ENCODE data around the gene PRUNE1.

The PRUNE1 gene

GRCh38 chr1:150976879-150977694 lies 31.2 kb upstream of the PRUNE1 start:
- DNase-seq (ENCODE audit: low read depth, low spot score), result peak; percentile 64

- DNase-seq (ENCODE audit: low read depth, low spot score), result peak; percentile 94
These were observed 28.9 kb upstream of the PRUNE1 start for GRCh38 chr1:150979092-150980056.

- no peak for DNase-seq (ENCODE audit: low read depth, low spot score)
These were observed 27.0 kb upstream of the PRUNE1 start for GRCh38 chr1:150981177-150981804.

- DNase-seq (ENCODE audit: low read depth, low spot score), result no peak
These were observed 26.2 kb upstream of the PRUNE1 start, which contains the start of gene ANXA9 for GRCh38 chr1:150981805-150982712. TSS of gene ANXA9 (plus strand) at chr1:150982292. CDS start at chr1:150983106, 814 bp downstream.

- DNase-seq (ENCODE audit: low read depth, low spot score), result no peak
These were observed 22.9 kb upstream of the PRUNE1 start for GRCh38 chr1:150985179-150985825.

GRCh38 chr1:150987924-150988323 lies 20.3 kb upstream of the PRUNE1 start:
- DNase-seq (ENCODE audit: low read depth, low spot score), result no peak

- DNase-seq (ENCODE audit: low read depth, low spot score), result no peak
These were observed 15.6 kb upstream of the PRUNE1 start for GRCh38 chr1:150992626-150993025.

- DNase-seq (ENCODE audit: low read depth, low spot score), result no peak
These were observed 14.0 kb upstream of the PRUNE1 start for GRCh38 chr1:150994248-150994647.

GRCh38 chr1:150995460-150995859 lies 12.8 kb upstream of the PRUNE1 start:
- DNase-seq (ENCODE audit: low read depth, low spot score), result no peak

GRCh38 chr1:150995896-150996295 lies 12.4 kb upstream of the PRUNE1 start:
- peak; percentile 57 for DNase-seq (ENCODE audit: low read depth, low spot score)

GRCh38 chr1:150997126-150997872 lies 10.9 kb upstream of the PRUNE1 start:
- peak; percentile 36 for DNase-seq (ENCODE audit: low read depth, low spot score)

- DNase-seq (ENCODE audit: low read depth, low spot score), result no peak
These were observed 10.3 kb upstream of the PRUNE1 start for GRCh38 chr1:150997949-150998348.

- DNase-seq (ENCODE audit: low read depth, low spot score), result peak; percentile 84
These were observed 9.1 kb upstream of the PRUNE1 start for GRCh38 chr1:150999051-150999674.

GRCh38 chr1:150999926-151000325 lies 8.3 kb upstream of the PRUNE1 start:
- DNase-seq (ENCODE audit: low read depth, low spot score), result no peak

- DNase-seq (ENCODE audit: low read depth, low spot score), result no peak
These were observed 7.8 kb upstream of the PRUNE1 start for GRCh38 chr1:151000408-151000807.

- DNase-seq (ENCODE audit: low read depth, low spot score), result no peak
These were observed 6.6 kb upstream of the PRUNE1 start for GRCh38 chr1:151001602-151002001.

- DNase-seq (ENCODE audit: low read depth, low spot score), result no peak
These were observed 6.2 kb upstream of the PRUNE1 start for GRCh38 chr1:151002051-151002450.

GRCh38 chr1:151002611-151003010 lies 5.6 kb upstream of the PRUNE1 start:
- DNase-seq (ENCODE audit: low read depth, low spot score), result no peak

GRCh38 chr1:151003180-151003579 lies 5.1 kb upstream of the PRUNE1 start:
- no peak for DNase-seq (ENCODE audit: low read depth, low spot score)
